Activated CD8-positive, alpha-beta memory T cell treated with anti-CD3 and anti-CD28 coated beads, Interleukin-2, amount 10 ng/mL, durations not matched to agents 7 days and 5 days (primary cell): ENCODE results near the gene CCDC70. TPM values are rescaled to one million over a fixed set of nuclear protein-coding genes. Genes with fewer than 3 reads are reported as not detected.

ENCODE experiments used
- ATAC-seq: fragments of 150-1000 bp; cut with Tn5 transposase; one replicate; pipeline ENCODE4 v1.10.0; 2021; ENCODE audit warnings: moderate library complexity
- CTCF ChIA-PET: fragments of 350-600 bp; sonication (Branson Sonifier 250); formaldehyde crosslinking; loops from one replicate; lab custom pipeline; 2021; ENCODE audit warnings: antibody characterized with exemption; lab: Charles Lee
- DNase-seq: peaks from one replicate; pipeline ENCODE4 v3.0.0-alpha.2; 2020
- H3K27ac Mint-ChIP-seq: one replicate; pipeline ENCODE4 v1.8.0; 2021; ENCODE audit warnings: mild to moderate bottlenecking, mixed read lengths
- H3K27me3 Mint-ChIP-seq: one replicate; pipeline ENCODE4 v1.8.0; 2021; ENCODE audit warnings: mixed read lengths
- H3K36me3 Mint-ChIP-seq: one replicate; pipeline ENCODE4 v1.8.0; 2021; ENCODE audit warnings: mild to moderate bottlenecking, mixed read lengths
- H3K4me1 Mint-ChIP-seq: one replicate; pipeline ENCODE4 v1.8.0; 2021; ENCODE audit warnings: mixed read lengths
- H3K4me3 Mint-ChIP-seq: one replicate; pipeline ENCODE4 v1.8.0; 2021; ENCODE audit warnings: mild to moderate bottlenecking, moderate library complexity, mixed read lengths
- H3K9me3 Mint-ChIP-seq: one replicate; pipeline ENCODE4 v1.8.0; 2022; ENCODE audit warnings: low read depth, mixed read lengths
- total RNA-seq, 2 experiments: library from RNA; stranded (reverse); gene quantifications; one replicate each; pipeline ENCODE4 v1.2.3, GENCODE V29; 2021

CCDC70 gene
- total RNA-seq, 2 experiments from 2014 or later: not detected

DNA sequence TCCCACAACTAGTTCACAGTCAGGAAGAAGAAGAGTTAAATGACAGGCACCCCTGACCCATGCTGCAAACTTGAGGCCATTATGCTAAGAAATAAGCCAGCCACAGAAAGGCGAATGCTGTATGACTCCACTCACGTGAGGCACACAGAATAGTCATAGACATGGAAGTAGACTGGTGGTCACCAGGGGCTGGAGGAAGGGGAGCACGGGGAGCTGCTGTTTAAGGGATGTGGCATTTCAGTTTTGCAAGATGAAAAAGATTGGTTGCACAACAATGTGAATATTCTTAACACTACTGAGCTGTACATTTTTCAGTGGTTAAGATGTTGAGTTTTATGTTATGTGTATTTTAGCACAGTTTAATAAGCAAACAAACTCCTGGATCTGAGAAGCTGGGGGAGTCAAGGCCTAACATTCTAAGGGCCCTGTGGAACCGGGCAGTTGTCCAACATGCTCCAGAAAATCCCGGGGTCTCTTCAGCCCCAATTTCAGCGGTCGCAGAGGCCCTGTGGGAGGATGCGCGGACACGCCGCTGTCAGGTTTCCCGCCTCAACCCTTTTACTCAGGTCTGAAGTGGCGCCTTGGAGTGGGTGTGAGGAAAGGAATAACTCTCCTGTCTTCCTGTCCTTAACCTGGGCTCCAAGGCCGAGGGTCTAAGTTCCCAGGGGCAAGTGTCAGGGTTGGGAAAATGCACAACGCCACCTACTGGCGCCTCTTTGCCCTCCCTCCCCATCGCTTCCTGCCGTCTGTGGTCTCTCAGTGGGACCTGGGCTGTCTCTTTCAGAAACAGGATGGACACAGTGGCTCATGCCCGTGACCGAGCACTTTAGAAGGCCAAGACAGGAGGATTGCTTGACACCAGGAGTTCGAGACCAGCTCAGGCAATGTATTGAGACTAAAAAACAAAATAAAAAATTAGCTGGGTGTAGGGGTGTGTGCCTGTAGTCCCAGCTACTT, 12.3 kb upstream of the CCDC70 start:
- no peaks in the 10 kb centered on the region for H3K36me3 Mint-ChIP-seq
- H3K4me1 Mint-ChIP-seq: peaks cover 10% of the 10 kb centered on the region
- peak; percentile 64 for ATAC-seq
- peak; percentile 60 for DNase-seq
- H3K9me3 Mint-ChIP-seq: no peaks in the 10 kb centered on the region
- H3K27ac Mint-ChIP-seq: no peak overlapping the region
- H3K27me3 Mint-ChIP-seq: peaks cover 12% of the 10 kb centered on the region
- CTCF ChIA-PET: interaction anchor here (0.6 to 2.4 kb wide), 12 partner anchors 10 to 1867 kb away, joined by 3 to 24 read pairs (median 3); partner anchors contain the start of gene CCDC70
- no peak overlapping the region for H3K4me3 Mint-ChIP-seq

- Mint-ChIP-seq H3K4me3 (no peak overlapping the region), H3K27ac (no peak overlapping the region), H3K36me3 (no peaks in the 10 kb centered on the region), H3K9me3 (no peaks in the 10 kb centered on the region), H3K4me1 (peaks cover 4% of the 10 kb centered on the region), H3K27me3 (peaks cover 13% of the 10 kb centered on the region)
- no peak for ATAC-seq
- no peak for DNase-seq
- CTCF ChIA-PET: interaction anchor here (1.4 kb wide), 1 partner anchor 11 kb away, joined by 3 read pairs; the partner anchor contains the start of gene TMEM272
Measured at GRCh38 chr13:51856027-51856736, 5.6 kb upstream of the CCDC70 start.

- CTCF ChIA-PET: no interaction called here
- peaks cover 12% of the 10 kb centered on the region for H3K4me1 Mint-ChIP-seq
- peaks cover 10% of the 10 kb centered on the region for H3K27me3 Mint-ChIP-seq
- DNase-seq: no peak
- no peaks in the 10 kb centered on the region for H3K36me3 Mint-ChIP-seq
- no peak overlapping the region for H3K4me3 Mint-ChIP-seq
- ATAC-seq: no peak
- no peak overlapping the region for H3K27ac Mint-ChIP-seq
- H3K9me3 Mint-ChIP-seq: no peaks in the 10 kb centered on the region
Measured at GRCh38 chr13:51856998-51857397, 4.8 kb upstream of the CCDC70 start.

DNA sequence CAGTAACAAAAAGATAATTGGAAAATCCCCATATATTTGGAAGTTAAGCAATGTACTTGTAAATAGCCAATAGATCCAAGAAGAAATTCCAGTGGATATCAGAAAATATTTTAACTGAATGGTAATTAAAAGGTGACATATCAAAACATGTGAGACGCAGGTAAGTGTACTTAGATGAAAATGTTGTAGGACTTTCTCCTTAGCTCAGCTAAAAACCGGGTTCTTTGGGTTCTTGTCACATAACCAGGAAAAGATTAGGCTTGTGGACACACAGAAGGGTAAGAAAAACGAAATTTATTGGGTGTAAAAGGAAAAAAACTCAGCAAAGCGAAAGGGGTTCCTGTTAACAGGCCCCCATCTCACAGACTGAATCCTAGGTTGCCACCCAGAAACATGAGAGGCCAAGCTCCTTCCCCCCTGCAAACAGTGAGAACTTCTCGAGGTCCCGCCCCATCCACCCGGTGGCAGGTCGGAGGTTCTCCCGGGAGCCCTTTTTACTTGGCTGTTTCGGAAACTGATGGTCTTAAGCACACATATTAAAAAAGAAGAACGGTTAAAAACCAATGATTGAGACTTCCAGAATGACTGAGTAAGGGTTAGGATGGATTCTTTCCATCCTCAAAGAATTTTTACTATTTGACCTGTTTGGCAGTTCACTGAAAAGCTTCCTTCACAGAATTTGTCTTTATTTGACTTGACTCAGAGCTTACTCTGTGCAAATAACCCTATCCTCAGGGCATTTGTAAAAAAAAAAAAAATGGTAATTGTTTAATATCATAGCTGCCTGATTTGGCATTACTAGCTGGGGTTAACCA, 3.1 kb upstream of the CCDC70 start:
- ATAC-seq: no peak
- no peak overlapping the region for H3K27ac Mint-ChIP-seq
- CTCF ChIA-PET: interaction anchor here (1.0 to 1.1 kb wide), 2 partner anchors 9 to 14 kb away, joined by 3 read pairs; no protein-coding TSS in a partner anchor
- H3K36me3 Mint-ChIP-seq: no peaks in the 10 kb centered on the region
- no peak for DNase-seq
- peaks cover 10% of the 10 kb centered on the region for H3K27me3 Mint-ChIP-seq
- no peak overlapping the region for H3K4me3 Mint-ChIP-seq
- H3K4me1 Mint-ChIP-seq: peaks cover 23% of the 10 kb centered on the region
- H3K9me3 Mint-ChIP-seq: no peaks in the 10 kb centered on the region

GRCh38 chr13:51862957-51863356, 1.2 kb downstream of the CCDC70 start:
- Mint-ChIP-seq H3K4me1 (peaks cover 21% of the 10 kb centered on the region), H3K27me3 (no peaks in the 10 kb centered on the region), H3K36me3 (no peaks in the 10 kb centered on the region), H3K4me3 (no peak overlapping the region), H3K9me3 (no peaks in the 10 kb centered on the region), H3K27ac (no peak overlapping the region)
- no peak for ATAC-seq
- CTCF ChIA-PET: interaction anchor here (1.0 to 1.6 kb wide), 5 partner anchors 10 to 48 kb away, joined by 3 to 5 read pairs (median 3); partner anchors contain the start of gene TMEM272
- DNase-seq: no peak

DNA sequence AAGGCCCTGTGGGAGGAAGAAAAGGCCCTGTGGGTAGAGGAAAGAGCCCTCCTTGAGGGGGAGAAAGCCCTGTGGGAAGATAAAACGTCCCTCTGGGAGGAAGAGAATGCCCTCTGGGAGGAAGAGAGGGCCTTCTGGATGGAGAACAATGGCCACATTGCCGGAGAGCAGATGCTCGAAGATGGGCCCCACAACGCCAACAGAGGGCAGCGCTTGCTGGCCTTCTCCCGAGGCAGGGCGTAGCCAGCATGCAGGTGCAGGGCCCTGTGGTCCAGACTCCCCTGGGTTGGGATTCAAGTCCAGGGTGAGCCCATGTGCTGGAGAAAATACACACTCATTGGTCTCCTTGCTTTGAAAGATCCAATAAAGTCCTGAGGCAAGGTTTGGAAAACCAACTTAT, 4.1 kb downstream of the CCDC70 start:
- DNase-seq: no peak
- CTCF ChIA-PET: no interaction called here
- H3K27me3 Mint-ChIP-seq: peaks cover 4% of the 10 kb centered on the region
- no peaks in the 10 kb centered on the region for H3K9me3 Mint-ChIP-seq
- no peak overlapping the region for H3K27ac Mint-ChIP-seq
- H3K36me3 Mint-ChIP-seq: no peaks in the 10 kb centered on the region
- H3K4me3 Mint-ChIP-seq: no peak overlapping the region
- peaks cover 21% of the 10 kb centered on the region for H3K4me1 Mint-ChIP-seq
- no peak for ATAC-seq

DNA sequence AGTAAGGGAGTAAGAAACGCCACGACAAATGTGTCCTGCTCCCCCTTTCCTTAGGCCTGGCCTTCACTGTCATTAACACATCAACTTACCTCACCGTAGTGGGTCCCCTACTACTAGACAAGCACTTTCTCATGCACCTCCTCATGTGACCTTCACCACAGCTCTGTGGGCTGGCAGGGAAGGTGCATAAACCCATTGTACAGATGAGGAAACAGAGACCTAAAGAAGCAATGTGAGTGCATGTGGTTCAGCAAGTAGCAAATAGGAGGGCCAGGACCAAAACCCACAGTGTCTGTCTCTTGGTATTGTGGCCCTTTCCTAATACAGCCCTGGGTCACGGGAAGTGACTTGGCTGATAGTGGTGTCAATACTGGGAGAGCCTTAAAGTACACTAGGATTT, 5.3 kb downstream of the CCDC70 start:
- Mint-ChIP-seq H3K9me3 (no peaks in the 10 kb centered on the region), H3K36me3 (no peaks in the 10 kb centered on the region), H3K4me3 (no peak overlapping the region), H3K4me1 (peaks cover 12% of the 10 kb centered on the region), H3K27ac (no peak overlapping the region), H3K27me3 (peaks cover 4% of the 10 kb centered on the region)
- no peak for DNase-seq
- no peak for ATAC-seq
- CTCF ChIA-PET: interaction anchor here (1.2 kb wide), 1 partner anchor 21 kb away, joined by 3 read pairs; no protein-coding TSS in a partner anchor

DNA sequence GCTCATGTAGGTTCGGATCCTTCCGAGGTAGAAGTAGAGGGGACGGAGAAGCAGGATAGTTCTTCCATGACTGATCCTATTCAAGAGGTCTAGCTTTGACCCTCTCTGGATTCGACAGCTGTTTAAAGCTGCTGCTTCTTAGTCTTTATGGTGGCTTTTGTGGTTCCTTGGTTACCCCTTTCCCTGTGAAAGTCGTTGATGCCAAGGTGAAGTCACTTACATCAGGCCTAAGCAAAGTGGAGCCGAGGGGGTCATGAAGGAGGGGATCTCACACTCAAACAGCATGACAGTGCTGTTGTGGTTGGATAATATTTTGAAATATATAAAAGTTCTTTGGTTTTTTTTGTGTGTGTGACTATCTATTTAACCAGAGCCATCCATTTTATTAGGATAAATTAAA, 8.1 kb downstream of the CCDC70 start:
- DNase-seq (no peak), ATAC-seq (no peak)
- CTCF ChIA-PET: interaction anchor here (0.7 kb wide), 1 partner anchor 107 kb away, joined by 3 read pairs; no protein-coding TSS in a partner anchor
- Mint-ChIP-seq H3K4me3 (no peak overlapping the region), H3K36me3 (no peaks in the 10 kb centered on the region), H3K9me3 (no peaks in the 10 kb centered on the region), H3K27ac (no peak overlapping the region), H3K4me1 (no peaks in the 10 kb centered on the region), H3K27me3 (peaks cover 9% of the 10 kb centered on the region)

- CTCF ChIA-PET: interaction anchor here (0.7 kb wide), 1 partner anchor 106 kb away, joined by 3 read pairs; no protein-coding TSS in a partner anchor
- Mint-ChIP-seq H3K27ac (no peak overlapping the region), H3K9me3 (no peaks in the 10 kb centered on the region), H3K36me3 (no peaks in the 10 kb centered on the region), H3K4me1 (no peaks in the 10 kb centered on the region), H3K27me3 (peaks cover 9% of the 10 kb centered on the region), H3K4me3 (no peak overlapping the region)
- no peak for ATAC-seq
- DNase-seq: no peak
Measured at GRCh38 chr13:51870616-51871015, 8.8 kb downstream of the CCDC70 start.

GRCh38 chr13:51873117-51873798, 11.5 kb downstream of the CCDC70 start:
- DNase-seq (no peak), ATAC-seq (no peak)
- CTCF ChIA-PET: no interaction called here

DNA sequence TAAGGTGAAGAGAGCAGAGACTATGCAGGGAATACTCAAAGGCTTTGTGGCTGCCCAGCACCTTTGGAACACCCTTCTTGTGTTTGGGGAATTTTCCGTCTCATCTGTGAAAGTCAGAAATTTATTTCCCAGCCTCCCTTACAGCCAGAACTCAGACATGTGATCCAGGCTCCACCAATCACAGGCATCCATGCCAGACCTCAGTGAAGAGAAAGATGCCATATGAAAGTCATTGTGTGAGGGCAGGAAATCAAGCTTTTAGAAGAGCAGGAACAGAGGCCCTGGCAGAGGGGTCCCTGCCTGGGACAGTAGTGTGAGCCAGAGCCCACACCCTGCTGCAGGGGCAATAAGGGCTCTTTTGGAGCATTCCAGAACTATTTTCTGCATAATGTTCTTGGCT, 12.1 kb downstream of the CCDC70 start:
- no peak for DNase-seq
- H3K27ac Mint-ChIP-seq: no peak overlapping the region
- H3K36me3 Mint-ChIP-seq: no peaks in the 10 kb centered on the region
- CTCF ChIA-PET: no interaction called here
- H3K4me3 Mint-ChIP-seq: no peak overlapping the region
- no peak for ATAC-seq
- H3K27me3 Mint-ChIP-seq: peaks cover 17% of the 10 kb centered on the region
- no peaks in the 10 kb centered on the region for H3K9me3 Mint-ChIP-seq
- H3K4me1 Mint-ChIP-seq: no peaks in the 10 kb centered on the region

More at GRCh38 chr13:51873117-51873798, 11.5 kb downstream of the CCDC70 start:
- Mint-ChIP-seq H3K9me3 (no peaks in the 10 kb centered on the region), H3K36me3 (no peaks in the 10 kb centered on the region), H3K27me3 (peaks cover 17% of the 10 kb centered on the region), H3K4me3 (no peak overlapping the region), H3K4me1 (no peaks in the 10 kb centered on the region), H3K27ac (no peak overlapping the region)

DNA sequence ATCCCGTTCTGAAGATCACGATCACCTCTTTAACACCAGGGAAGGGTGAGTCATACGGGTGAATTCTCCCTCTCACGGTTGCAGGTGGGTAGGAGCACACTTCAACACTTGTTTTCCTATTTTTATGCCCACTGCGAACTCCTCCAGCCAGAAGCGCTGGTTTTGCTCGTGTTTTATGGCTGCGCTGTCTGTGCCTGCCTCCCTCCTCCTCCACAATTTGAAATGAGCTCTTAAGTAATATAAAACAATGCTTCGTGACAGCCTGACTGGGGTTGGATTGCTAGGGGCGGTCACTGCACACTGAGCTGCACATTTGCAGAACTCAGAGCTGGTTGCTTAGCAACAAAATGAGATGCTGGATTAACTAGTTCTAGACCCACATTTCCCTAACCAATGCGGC, 12.9 kb downstream of the CCDC70 start:
- H3K27me3 Mint-ChIP-seq: peaks cover 21% of the 10 kb centered on the region
- H3K36me3 Mint-ChIP-seq: peaks cover 1% of the 10 kb centered on the region
- H3K9me3 Mint-ChIP-seq: no peaks in the 10 kb centered on the region
- H3K4me1 Mint-ChIP-seq: no peaks in the 10 kb centered on the region
- CTCF ChIA-PET: interaction anchor here (1.4 kb wide), 1 partner anchor 28 kb away, joined by 3 read pairs; no protein-coding TSS in a partner anchor
- no peak for ATAC-seq
- no peak for DNase-seq
- H3K27ac Mint-ChIP-seq: no peak overlapping the region
- no peak overlapping the region for H3K4me3 Mint-ChIP-seq
